ENCODE data around the gene RASEF.

Gene RASEF

GRCh38 chr9:83056174-83056573 is 6.8 kb downstream of the RASEF start:
- no peak for DNase-seq (ENCODE audit: low read depth)
- H3K4me3 ChIP-seq (ENCODE audit: low read depth, low read length) = no peak overlapping the region
- TF ChIP-seq POLR2A (IDR thresholded peaks at IDR 0.05; ENCODE audit: extremely low read depth, insufficient read length) (no peak), MAX (IDR thresholded peaks at IDR 0.05; ENCODE audit: low read depth, low read length) (no peak)

- TF ChIP-seq MAX (IDR thresholded peaks at IDR 0.05; ENCODE audit: low read depth, low read length) (no peak), MYC (IDR thresholded peaks at IDR 0.05; ENCODE audit: low read depth, low read length) (no peak), CTCF (IDR thresholded peaks at IDR 0.05; ENCODE audit: low read depth, low read length) (no peak), POLR2A (IDR thresholded peaks at IDR 0.05; ENCODE audit: extremely low read depth, insufficient read length) (no peak)
- no peak for DNase-seq (ENCODE audit: low read depth)
- H3K4me3 ChIP-seq (ENCODE audit: low read depth, low read length) = no peak overlapping the region
Observed at GRCh38 chr9:83047839-83048775, 14.8 kb downstream of the RASEF start.

GRCh38 chr9:83043597-83043996 is 19.3 kb downstream of the RASEF start:
- DNase-seq (ENCODE audit: low read depth) = no peak
- TF ChIP-seq POLR2A (IDR thresholded peaks at IDR 0.05; ENCODE audit: extremely low read depth, insufficient read length) (no peak), MYC (IDR thresholded peaks at IDR 0.05; ENCODE audit: low read depth, low read length) (no peak), CTCF (IDR thresholded peaks at IDR 0.05; ENCODE audit: low read depth, low read length) (no peak), MAX (IDR thresholded peaks at IDR 0.05; ENCODE audit: low read depth, low read length) (no peak)
- H3K4me3 ChIP-seq (ENCODE audit: low read depth, low read length) = no peak overlapping the region

GRCh38 chr9:83041771-83042170 is 21.2 kb downstream of the RASEF start:
- no peak for DNase-seq (ENCODE audit: low read depth)
- H3K4me3 ChIP-seq (ENCODE audit: low read depth, low read length) = no peak overlapping the region
- TF ChIP-seq MAX (IDR thresholded peaks at IDR 0.05; ENCODE audit: low read depth, low read length) (no peak), CTCF (IDR thresholded peaks at IDR 0.05; ENCODE audit: low read depth, low read length) (no peak), POLR2A (IDR thresholded peaks at IDR 0.05; ENCODE audit: extremely low read depth, insufficient read length) (no peak), MYC (IDR thresholded peaks at IDR 0.05; ENCODE audit: low read depth, low read length) (no peak)

- DNase-seq (ENCODE audit: low read depth) = no peak
- H3K4me3 ChIP-seq (ENCODE audit: low read depth, low read length) = no peak overlapping the region
- TF ChIP-seq CTCF (IDR thresholded peaks at IDR 0.05; ENCODE audit: low read depth, low read length) = no peak
- TF ChIP-seq MAX (IDR thresholded peaks at IDR 0.05; ENCODE audit: low read depth, low read length) = no peak
Observed at GRCh38 chr9:83039303-83039702, 23.6 kb downstream of the RASEF start.

- no peak for TF ChIP-seq POLR2A (IDR thresholded peaks at IDR 0.05; ENCODE audit: extremely low read depth, insufficient read length)
- TF ChIP-seq CTCF (IDR thresholded peaks at IDR 0.05; ENCODE audit: low read depth, low read length) = no peak
- TF ChIP-seq MYC (IDR thresholded peaks at IDR 0.05; ENCODE audit: low read depth, low read length) = no peak
- TF ChIP-seq MAX (IDR thresholded peaks at IDR 0.05; ENCODE audit: low read depth, low read length) = no peak
- no peak for DNase-seq (ENCODE audit: low read depth)
- no peak overlapping the region for H3K4me3 ChIP-seq (ENCODE audit: low read depth, low read length)
Observed at GRCh38 chr9:83036043-83036442, 26.9 kb downstream of the RASEF start.

All from NB4 (cell line).